ENCODE data around the gene MYL3. TPM values are rescaled to one million over a fixed set of nuclear protein-coding genes. Genes with fewer than 3 reads are reported as not detected.

MYL3 gene
- total and polyA plus RNA-seq, 2 of the 4 experiments (the other 2 are of a cell fraction), result 0.09 TPM; not detected in 1

GRCh38 chr3:46887980-46888494, 24.8 kb upstream of the MYL3 start:
- no CpG with 5 or more reads among the region's 7 CpGs for WGBS, 2 experiments (ENCODE audit: extremely low coverage in 2 of 2, insufficient read length in 1 of 2)
- Histone ChIP-seq H3K9me1 (ENCODE audit: insufficient read depth, low read length) (0 out of 2 replicates have a peak, but pooled peaks cover 3% of the 10 kb centered on the region), H3K18ac (ENCODE audit: low read depth, low read length) (no peak overlapping the region), H2BK120ac (ENCODE audit: low read depth, low read length) (no peak overlapping the region), H2BK15ac (ENCODE audit: low read depth, low read length) (no peak overlapping the region), H4K91ac (ENCODE audit: insufficient read depth, low read depth, low read length) (no peak overlapping the region), H3K4me1 (ENCODE audit: control insufficient read depth, insufficient read depth, low read length) (no peaks in the 10 kb centered on the region; the same call in 1 of the 2 replicates), H3K4me3 (ENCODE audit: insufficient read depth, low read depth, low read length) (no peak overlapping the region), H2BK5ac (ENCODE audit: low read depth, low read length, poor library complexity, severe bottlenecking) (no peak overlapping the region), H4K5ac (ENCODE audit: low read depth, low read length) (no peak overlapping the region), H3K23ac (ENCODE audit: low read depth, low read length) (no peak overlapping the region), H3K79me1 (ENCODE audit: low read depth in 1 of 2, low read length in 2 of 2) (no peaks in the 10 kb centered on the region), H3K36me3 (ENCODE audit: control insufficient read depth, insufficient read depth, low read length) (no peaks in the 10 kb centered on the region), H3K4me2 (ENCODE audit: low read depth, low read length) (no peak overlapping the region), H3K27me3 (ENCODE audit: control insufficient read depth, insufficient read depth, low read length) (peaks cover 77% of the 10 kb centered on the region), H4K20me1 (ENCODE audit: insufficient read depth, low read length) (no peaks in the 10 kb centered on the region; the same call in 1 of the 2 replicates), H3K56ac (ENCODE audit: extremely low read depth, insufficient read depth, low read length) (no peak overlapping the region), H3K9me3 (ENCODE audit: control insufficient read depth, insufficient read depth, low read length) (no peaks in the 10 kb centered on the region), H2AK9ac (replicated peaks; ENCODE audit: low read depth, low read length, poor library complexity) (no peak overlapping the region), H2AFZ (replicated peaks; ENCODE audit: low read length, poor library complexity) (no peak overlapping the region), H2BK20ac (ENCODE audit: low read depth, low read length) (no peak overlapping the region), H3K14ac (replicated peaks; ENCODE audit: low read depth, low read length) (no peak overlapping the region), H3K4ac (ENCODE audit: low read depth, low read length) (no peak overlapping the region), H3K27ac (ENCODE audit: insufficient read depth, low read length) (no peak overlapping the region), H4K8ac (ENCODE audit: low read depth in 2 of 2, low read length in 2 of 2) (no peak overlapping the region), H3K9ac (ENCODE audit: low read depth, low read length) (no peak overlapping the region), H2AK5ac (ENCODE audit: low read depth, low read length) (no peak overlapping the region)
- BruUV-seq (replicated peaks), result no TSS peak
- intact Hi-C loops (cut with micrococcal nuclease) (no loop called here), in situ Hi-C loops (cut with MboI; ENCODE audit: low sequenced_read_pairs) (loop anchor here (25.0 kb wide), 1 partner anchor 401 kb away; the partner anchor contains the start of gene RTP3), dilution Hi-C loops (cut with HindIII; ENCODE audit: low sequenced_read_pairs, unreplicated experiment) (no loop called here)
- DNase-seq (no peak), ATAC-seq (ENCODE audit: low read depth) (no peak)
- ChIA-PET POLR2A (ENCODE audit: unreplicated experiment) (no interaction called here), CTCF (interaction anchor here (0.7 kb wide), 1 partner anchor 161 kb away, joined by 4 read pairs; no protein-coding TSS in a partner anchor)
- TF ChIP-seq CEBPB (IDR thresholded peaks at IDR 0.05; ENCODE audit: low read depth, low read length) (no peak), ELK1 (IDR thresholded peaks at IDR 0.05; ENCODE audit: borderline replicate concordance, low read depth, low read length) (no peak), RAD21 (IDR thresholded peaks at IDR 0.05; ENCODE audit: low read length) (no peak)
